Dedifferentiated amniotic fluid mesenchymal stem cell (primary cell): Measurements from ENCODE around the gene CRABP1.
A peak's percentile ranks its signal among the peaks of the same experiment; 100 is the strongest.
"Not testable (repeated sequence)": the region's sequence is repeated elsewhere in the genome, so short reads cannot be mapped to it uniquely, and the experiment has no call there.

Experiments used
- DNase-seq: peaks from one replicate; pipeline ENCODE4 v3.0.0-alpha.2; 2016; ENCODE audit errors: extremely low spot score

CRABP1 gene

GRCh38 chr15:78374436-78375393 lies 34.6 kb downstream of the CRABP1 start:
- DNase-seq: no peak

- not testable (repeated sequence) for DNase-seq
Observed at GRCh38 chr15:78380143-78380542, 40.0 kb downstream of the CRABP1 start.

DNA sequence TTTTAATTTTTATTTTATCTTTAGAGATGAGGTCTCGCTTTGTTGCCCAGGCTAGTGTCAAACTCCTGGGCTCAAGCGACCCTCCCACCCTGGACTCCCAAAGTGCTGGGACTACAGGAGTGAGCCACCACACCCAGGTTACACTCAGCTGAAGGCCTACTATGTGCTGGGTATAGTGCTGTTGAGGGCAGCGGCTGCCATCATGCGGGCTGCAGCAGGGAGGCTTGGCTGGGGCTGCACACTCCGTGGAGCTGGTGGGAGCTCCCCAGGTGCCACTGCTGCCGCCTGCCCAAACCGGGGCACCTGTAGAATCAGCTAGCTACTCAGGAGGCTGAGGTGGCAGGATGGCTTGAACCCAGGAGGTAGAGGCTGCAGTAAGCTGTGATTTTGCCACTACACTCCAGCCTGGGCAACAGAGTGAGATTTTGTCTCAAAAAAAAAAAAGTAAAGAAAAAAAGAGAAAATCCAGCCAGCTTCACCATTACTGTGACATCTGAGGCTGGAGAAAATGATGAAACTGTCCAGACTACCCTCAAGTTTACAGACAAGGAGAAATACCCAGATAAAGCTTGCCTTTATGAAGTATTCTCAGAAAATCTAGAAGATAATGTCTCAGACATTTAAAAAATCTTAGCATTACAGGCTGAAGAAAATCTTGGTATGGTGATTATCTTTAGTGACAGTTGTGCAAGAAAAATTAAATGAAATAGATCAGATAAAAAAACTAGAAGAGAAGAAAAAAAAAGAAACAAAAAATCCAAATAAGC lies 42.1 kb downstream of the CRABP1 start:
- no peak for DNase-seq

DNA sequence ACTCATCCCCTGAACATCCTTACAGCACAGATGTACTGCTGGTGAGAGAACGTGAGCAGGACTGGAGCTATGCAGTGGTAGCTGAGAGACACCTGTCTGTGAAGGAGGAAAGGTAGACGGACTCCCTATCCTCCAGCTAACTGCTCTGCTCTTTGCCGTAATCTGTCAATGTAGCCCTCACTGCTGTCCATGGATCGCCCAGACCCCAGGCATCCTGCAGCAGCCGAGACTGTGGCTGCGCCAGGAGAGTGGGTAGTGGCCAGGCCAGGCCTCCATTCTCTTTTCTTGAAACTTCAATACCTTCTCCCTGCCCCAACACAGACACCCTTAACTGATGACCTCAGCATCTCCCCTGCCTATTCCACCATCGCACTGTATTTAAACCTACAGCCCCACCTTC lies 44.5 kb downstream of the CRABP1 start:
- DNase-seq: no peak

GRCh38 chr15:78387246-78388037 lies 47.3 kb downstream of the CRABP1 start:
- no peak for DNase-seq

- no peak for DNase-seq
Observed at GRCh38 chr15:78388865-78389264, 48.7 kb downstream of the CRABP1 start.

- DNase-seq: peak; percentile 68
Observed at GRCh38 chr15:78389322-78389721, 49.2 kb downstream of the CRABP1 start.

- DNase-seq: no peak
Observed at GRCh38 chr15:78389738-78390137, 49.6 kb downstream of the CRABP1 start.

- no peak for DNase-seq
Observed at GRCh38 chr15:78390242-78390641, 50.1 kb downstream of the CRABP1 start.

- peak; percentile 83 for DNase-seq
Observed at GRCh38 chr15:78390826-78391225, 50.7 kb downstream of the CRABP1 start.

DNA sequence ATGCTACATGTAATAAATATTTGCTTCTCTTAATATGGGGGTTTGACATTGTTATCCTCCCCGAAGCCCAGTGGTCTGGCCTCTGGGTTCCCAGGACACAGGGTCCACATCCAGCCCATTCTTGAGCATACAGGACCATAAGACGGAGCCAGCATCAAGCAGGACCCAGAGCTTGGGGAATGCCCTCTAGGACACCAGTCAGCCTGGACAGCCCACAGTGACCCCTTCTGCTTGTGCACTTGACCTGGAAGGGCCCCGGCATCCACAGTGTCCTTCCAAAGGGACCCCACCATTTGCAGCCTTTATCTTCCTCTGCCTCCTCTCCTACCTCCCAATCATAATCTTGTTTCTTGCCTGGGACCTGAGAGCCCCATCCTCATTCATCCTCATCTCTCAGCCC lies 51.6 kb downstream of the CRABP1 start:
- DNase-seq: no peak

GRCh38 chr15:78392430-78392829 lies 52.3 kb downstream of the CRABP1 start:
- DNase-seq: no peak

- DNase-seq: no peak
Observed at GRCh38 chr15:78393137-78393536, 53.0 kb downstream of the CRABP1 start.

GRCh38 chr15:78394026-78394425 lies 53.9 kb downstream of the CRABP1 start:
- no peak for DNase-seq

DNA sequence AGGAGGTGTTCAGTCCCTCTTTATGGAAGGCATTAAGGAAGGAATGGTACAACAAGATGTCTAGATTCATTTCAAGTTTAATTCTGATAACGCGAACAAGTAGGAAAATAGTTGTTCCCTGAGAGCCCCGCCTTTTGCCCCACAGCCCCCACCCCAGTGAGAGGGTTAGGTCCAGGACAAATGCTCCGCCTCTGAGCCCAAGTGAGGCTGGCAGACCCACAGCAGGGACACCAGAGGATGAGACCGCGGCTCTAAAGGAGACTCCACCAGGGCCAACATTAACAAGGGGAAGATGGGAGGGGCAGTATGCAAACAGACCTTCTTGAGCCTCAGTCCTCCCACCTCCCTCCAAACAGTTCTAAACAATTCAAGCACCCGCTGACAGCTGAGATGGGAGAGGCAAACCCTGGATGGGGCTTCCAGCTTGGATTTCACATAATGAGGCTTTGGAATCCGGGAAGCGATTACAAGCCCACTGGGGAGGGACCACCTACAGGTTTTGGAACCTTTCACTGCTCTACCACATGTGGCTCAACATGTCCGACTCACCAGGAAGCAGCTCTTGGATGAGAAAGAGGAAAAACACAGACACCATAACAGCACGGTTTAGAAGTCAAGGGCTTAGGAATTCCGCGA lies 54.9 kb downstream of the CRABP1 start:
- no peak for DNase-seq

DNA sequence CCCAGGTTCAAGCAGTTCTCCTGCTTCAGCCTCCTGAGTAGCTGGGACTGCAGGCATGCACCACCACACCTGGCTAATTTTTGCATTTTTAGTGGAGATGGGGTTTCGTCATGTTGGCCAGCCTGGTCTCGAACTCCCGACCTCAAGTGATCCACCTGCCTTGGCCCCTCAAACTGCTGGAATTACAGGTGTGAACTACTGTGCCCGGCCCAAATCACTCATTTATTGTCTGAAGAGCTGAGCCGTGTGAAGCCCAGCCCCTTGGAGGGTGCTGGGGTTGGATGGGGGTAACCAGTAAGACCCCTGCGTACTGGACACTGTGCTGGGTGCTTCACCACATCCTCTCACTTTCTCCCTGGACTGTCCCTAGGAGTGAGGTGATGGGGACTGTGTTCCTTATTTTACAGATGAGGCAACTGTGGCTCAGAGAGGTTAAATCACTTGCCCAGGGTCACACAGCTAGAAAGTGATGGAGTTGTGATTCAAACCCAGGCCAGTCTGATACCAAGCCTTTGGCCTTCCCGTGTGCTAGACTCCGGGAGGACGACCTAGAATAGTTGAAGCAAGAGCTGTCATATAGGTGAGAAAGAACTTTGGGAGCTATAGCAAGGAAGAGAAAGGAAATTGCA lies 56.1 kb downstream of the CRABP1 start:
- no peak for DNase-seq

DNA sequence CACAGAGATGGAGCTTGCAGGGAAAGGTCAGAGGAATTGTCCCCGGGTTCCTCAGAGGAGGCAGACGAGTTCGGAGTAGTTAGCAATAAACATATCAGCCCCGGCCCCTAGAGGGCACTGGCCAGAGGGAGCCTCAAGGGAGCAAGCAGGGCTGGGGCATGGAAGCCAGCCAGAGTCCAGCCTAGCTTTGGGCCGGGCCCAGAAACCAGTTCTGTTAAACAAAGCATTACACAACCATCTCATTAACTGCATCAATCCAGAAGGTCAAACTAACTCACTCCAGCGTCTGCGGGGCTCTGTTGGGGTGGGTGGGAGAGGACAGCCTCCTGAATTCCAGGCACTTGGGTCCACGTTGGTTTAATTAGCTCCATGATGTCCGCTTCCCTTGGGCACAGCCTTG lies 56.8 kb downstream of the CRABP1 start:
- peak; percentile 43 for DNase-seq

DNA sequence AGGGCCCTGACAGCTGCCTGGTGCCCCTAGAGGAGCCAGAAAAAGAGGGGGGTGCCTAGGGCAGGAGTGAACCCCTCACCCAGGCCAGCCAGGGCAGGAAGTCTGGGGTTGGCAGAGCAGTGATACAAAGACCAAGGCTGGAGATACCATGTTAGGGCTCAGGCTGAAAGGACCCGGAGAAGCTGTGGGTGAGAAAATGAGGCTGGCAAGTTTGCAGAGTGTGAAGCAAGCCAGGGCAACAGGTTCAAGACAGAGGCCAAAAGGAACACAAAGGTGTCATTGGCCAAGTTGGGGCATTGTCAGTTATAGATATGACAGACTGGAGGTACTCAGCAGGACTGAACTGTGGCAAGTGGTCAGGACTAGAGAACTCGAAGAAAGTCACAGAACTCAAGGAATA lies 57.2 kb downstream of the CRABP1 start:
- DNase-seq: no peak
